Heart left ventricle (tissue), 16 donors: ENCODE results near the gene NELL1. TPM values are rescaled to one million over a fixed set of nuclear protein-coding genes. Genes with fewer than 3 reads are reported as not detected.

Experiments
- ATAC-seq, 4 donors: fragments of 200-7000 bp; cut with Tn5 transposase; one replicate each; pipeline ENCODE4 v1.9.1; 2020 to 2022; ENCODE audit warnings: moderate library complexity in 4 of 4, mild to moderate bottlenecking in 3 of 4, moderate number of reproducible peaks in 1 of 4
- DNase-seq, 5 donors: peaks; one replicate each; pipeline ENCODE4 v3.0.0-alpha.2; 2020
- H3K27ac ChIP-seq, 12 donors: fragments of 200-600 bp; sonication (generic) in 4 of 12; one replicate each; pipeline versions ENCODE4 v1.5.0 to v1.8.0; 2016 to 2022; ENCODE audit warnings: mild to moderate bottlenecking in 2 of 12
- H3K27me3 ChIP-seq, 9 donors: fragments of 200-600 bp; sonication (generic) in 2 of 9; one replicate each; pipeline versions ENCODE4 v1.5.1 to v1.8.0; 2016 to 2022; ENCODE audit warnings: mild to moderate bottlenecking in 3 of 9
- H3K36me3 ChIP-seq, 9 donors: fragments of 200-600 bp; sonication (generic) in 2 of 9; one replicate each; pipeline versions ENCODE4 v1.5.0 to v1.8.0; 2018 to 2022; ENCODE audit warnings: mild to moderate bottlenecking in 2 of 9
- H3K4me1 ChIP-seq, 12 donors: fragments of 200-600 bp; sonication (generic) in 4 of 12; one replicate each; pipeline versions ENCODE4 v1.5.0 to v1.8.0; 2016 to 2022; ENCODE audit warnings: mild to moderate bottlenecking in 3 of 12
- H3K4me3 ChIP-seq, 12 donors: fragments of 200-600 bp; sonication (generic) in 4 of 12; one replicate each; pipeline versions ENCODE4 v1.5.0 to v1.8.0; 2017 to 2022; ENCODE audit warnings: mild to moderate bottlenecking in 9 of 12, moderate library complexity in 4 of 12
- H3K9me3 ChIP-seq, 12 donors: fragments of 200-600 bp; sonication (generic) in 4 of 12; one replicate each; pipeline versions ENCODE4 v1.5.0 to v1.8.0; 2016 to 2022; ENCODE audit warnings: mild to moderate bottlenecking in 1 of 12
- POLR2A ChIP-seq, 2 donors: fragments of 450-650 bp; IDR thresholded peaks; one replicate each; pipeline ENCODE4 v1.6.1; 2017; ENCODE audit warnings: antibody characterized with exemption in 2 of 2, mild to moderate bottlenecking in 2 of 2, moderate library complexity in 2 of 2
- WGBS, 4 donors: extraction: QIAGEN DNeasy Blood & Tissue Kit in 2 of 4; methylation state at CpG; one replicate each; pipeline versions ENCODE4 v1.1.5 to v1.1.7; 2013 to 2018; 5-methylcytosine and 5-hydroxymethylcytosine counted together
- intact Hi-C, 10 donors: fragments of 100-400 bp; cut with DNase I; formaldehyde crosslinking; loops; one replicate each; pipeline versions ENCODE4 v1.11.1 to v1.14.2; 2022
- polyA plus RNA-seq, 2 donors: library from polyadenylated mRNA; stranded (reverse); fragments of 200-250 nt; gene quantifications; one replicate each; pipeline ENCODE4 v1.2.3, GENCODE V29; 2013
- total RNA-seq, 9 donors: library from RNA; depleted of rRNA in 2 of 9; stranded (reverse); fragments of >200 nt in 2 of 9; fragmentation: NEBNext Ultra II Directional in 3 of 9; extraction: Animal tissue kit (Norgen Biotek cat#: 25700) in 3 of 9; gene quantifications; one replicate each; pipeline versions ENCODE4 v1.1.0 to v1.2.4, GENCODE V29; 2016 to 2023
- TF ChIP-seq, protein P1 (sequence below), 12 donors: fragments of 200-600 bp; sonication (generic) in 4 of 12; IDR thresholded peaks; one replicate each; pipeline versions ENCODE4 v1.5.0 to v1.8.0; 2018 to 2022; ENCODE audit warnings: antibody characterized with exemption in 12 of 12, mild to moderate bottlenecking in 5 of 12
- donor health status: ischemic (EF 13 %, LVEDD 7.1; RV severe dilation, severe dysfunction).
- donor health status: healthy with polysubstance abuse.
- donor health status: DM: no; HTN: yes; CAD: no.
- donor health status: DM: no; HTN: no; CAD: no.
- donor health status: ischemic (EF 25% LVEDD 6.9; RV normal size, moderate dysfunction).
- donor health status: ischemic (EF 25% LVEDD 5.7; RV mildly dilated, moderate dysfunction).
- donor health status: healthy.
- donor health status: DM: yes; HTN: yes; CAD: no.
- donor health status: ischemic (EF 35%, LVEDD 5.7; RV mildly dilated, moderate dysfunction).
- donor health status: nonischemic (EF 11% LVEDD 7.7; RV severe dilation, severe dysfunction).
- donor health status: DM: yes; HTN: yes; CAD: no.
- donor health status: PGD.
- donor health status: ischemic (EF 29% LVEDD 5.4; RV normal size, mild dysfunction).
- donor health status: nonischemic (EF 23%, LVEDD 6.1; RV moderate dilation, normal function).

Gene NELL1
- total and polyA plus RNA-seq, 11 donors: 1.6 TPM; not detected in 10

DNA sequence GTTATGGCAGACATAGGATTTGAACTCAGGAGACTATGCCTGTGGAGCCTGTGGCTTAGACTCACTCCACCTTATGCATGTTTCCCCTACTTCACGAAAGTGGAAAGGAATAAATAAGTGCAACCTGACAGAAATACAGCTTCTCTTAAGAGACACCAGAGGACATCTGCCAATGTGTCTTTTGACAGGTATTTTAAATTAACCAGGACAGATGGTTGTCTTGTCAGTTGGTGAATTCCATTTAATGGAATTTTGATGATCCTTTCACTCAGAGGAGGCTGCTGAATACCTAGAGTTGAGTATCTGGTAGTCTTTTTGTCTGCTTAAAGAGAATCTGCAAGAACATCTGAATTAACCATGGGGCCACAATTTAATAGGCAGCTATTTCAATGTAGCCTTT, 46.1 kb downstream of the NELL1 start:
- TF ChIP-seq, protein P1, sequence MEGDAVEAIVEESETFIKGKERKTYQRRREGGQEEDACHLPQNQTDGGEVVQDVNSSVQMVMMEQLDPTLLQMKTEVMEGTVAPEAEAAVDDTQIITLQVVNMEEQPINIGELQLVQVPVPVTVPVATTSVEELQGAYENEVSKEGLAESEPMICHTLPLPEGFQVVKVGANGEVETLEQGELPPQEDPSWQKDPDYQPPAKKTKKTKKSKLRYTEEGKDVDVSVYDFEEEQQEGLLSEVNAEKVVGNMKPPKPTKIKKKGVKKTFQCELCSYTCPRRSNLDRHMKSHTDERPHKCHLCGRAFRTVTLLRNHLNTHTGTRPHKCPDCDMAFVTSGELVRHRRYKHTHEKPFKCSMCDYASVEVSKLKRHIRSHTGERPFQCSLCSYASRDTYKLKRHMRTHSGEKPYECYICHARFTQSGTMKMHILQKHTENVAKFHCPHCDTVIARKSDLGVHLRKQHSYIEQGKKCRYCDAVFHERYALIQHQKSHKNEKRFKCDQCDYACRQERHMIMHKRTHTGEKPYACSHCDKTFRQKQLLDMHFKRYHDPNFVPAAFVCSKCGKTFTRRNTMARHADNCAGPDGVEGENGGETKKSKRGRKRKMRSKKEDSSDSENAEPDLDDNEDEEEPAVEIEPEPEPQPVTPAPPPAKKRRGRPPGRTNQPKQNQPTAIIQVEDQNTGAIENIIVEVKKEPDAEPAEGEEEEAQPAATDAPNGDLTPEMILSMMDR (IDR thresholded peaks at IDR 0.05): no peak
- TF ChIP-seq POLR2A (IDR thresholded peaks at IDR 0.05): no peak
- Histone ChIP-seq H3K4me1 (no peaks in the 10 kb centered on the region), H3K9me3 (peaks cover 0 to 16% (median 0%) of the 10 kb centered on the region in 12 donors), H3K4me3 (no peak overlapping the region), H3K36me3 (no peaks in the 10 kb centered on the region), H3K27ac (no peak overlapping the region), H3K27me3 (no peaks in the 10 kb centered on the region)
- WGBS, 4 donors: 63 to 70% (median 68%) methylated on average over 1 of the region's 1 CpG
- ATAC-seq (no peak), DNase-seq (no peak)
- intact Hi-C loops: no loop called here

DNA sequence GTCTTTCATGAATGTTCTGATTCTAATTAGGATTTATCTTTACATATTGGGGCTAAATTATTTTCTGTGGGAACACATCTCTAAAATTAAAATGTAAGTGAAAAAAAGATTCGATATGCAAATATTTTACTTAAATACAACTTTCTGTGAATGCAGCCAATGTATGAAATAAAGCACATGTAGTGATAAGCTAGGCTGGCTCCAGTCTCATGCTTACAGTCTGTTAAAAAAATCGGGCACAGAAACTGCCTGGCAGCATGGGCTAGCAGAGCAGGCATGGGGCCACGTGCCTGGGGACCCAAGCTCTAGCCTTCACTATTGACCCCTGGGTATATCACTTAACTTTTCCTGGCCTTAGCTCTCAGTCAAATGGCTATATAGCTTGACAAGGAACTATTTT, 46.5 kb downstream of the NELL1 start:
- no peak overlapping the region for H3K27ac ChIP-seq
- no peaks in the 10 kb centered on the region for H3K36me3 ChIP-seq
- 64 to 68% (median 66%) methylated on average over 3 of the region's 3 CpGs for WGBS, 4 donors
- H3K4me3 ChIP-seq: no peak overlapping the region
- no peak for ATAC-seq
- DNase-seq: no peak
- no peak for TF ChIP-seq POLR2A (IDR thresholded peaks at IDR 0.05)
- TF ChIP-seq, protein P1 (IDR thresholded peaks at IDR 0.05): no peak
- no peaks in the 10 kb centered on the region for H3K27me3 ChIP-seq
- intact Hi-C loops: no loop called here
- H3K9me3 ChIP-seq: peaks cover 0 to 16% (median 0%) of the 10 kb centered on the region in 12 donors
- H3K4me1 ChIP-seq: no peaks in the 10 kb centered on the region

DNA sequence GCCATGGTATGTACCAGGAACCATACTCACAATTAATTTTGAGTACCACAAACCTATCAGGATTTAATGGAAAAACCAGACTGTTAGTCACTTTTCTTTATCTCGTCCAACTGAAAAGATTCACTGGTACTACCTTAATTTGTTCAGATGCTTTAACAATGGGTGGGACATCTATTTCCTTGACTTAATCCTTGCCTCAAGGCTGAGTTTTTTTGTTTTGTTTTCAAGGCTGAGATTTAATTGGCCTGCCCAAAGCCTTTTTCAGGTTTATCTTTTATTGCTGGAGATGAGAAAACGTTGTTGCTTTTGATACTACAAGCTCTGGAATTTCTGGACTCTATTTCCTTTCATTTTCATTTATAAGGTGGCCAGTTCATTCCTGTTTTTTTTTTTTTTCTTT, 50.4 kb downstream of the NELL1 start:
- WGBS, 4 donors: 53 to 63% (median 54%) methylated on average over 2 of the region's 2 CpGs
- H3K27me3 ChIP-seq: no peaks in the 10 kb centered on the region
- ATAC-seq: no peak

DNA sequence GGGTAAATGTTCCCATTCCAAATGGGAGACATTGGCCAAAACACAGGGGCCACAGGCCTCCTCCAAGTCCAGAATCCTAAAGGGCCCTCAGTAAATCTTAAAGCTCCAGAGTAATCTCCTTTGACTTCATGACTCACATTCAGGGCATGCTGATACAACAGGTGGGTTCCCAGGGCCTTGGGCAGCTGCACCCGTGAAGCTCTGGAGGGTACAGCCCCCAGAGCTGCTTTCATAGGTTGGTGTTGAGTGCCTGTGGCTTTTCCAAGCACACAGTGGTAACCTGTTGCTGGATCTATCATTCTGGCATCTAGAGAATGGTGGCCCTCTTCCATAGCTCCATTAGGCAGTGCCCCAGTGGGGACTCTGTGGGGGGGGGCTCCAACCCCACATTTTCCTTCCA, 54.0 kb downstream of the NELL1 start:
- ATAC-seq (no peak), DNase-seq (no peak)
- no peak for TF ChIP-seq POLR2A (IDR thresholded peaks at IDR 0.05)
- TF ChIP-seq, protein P1 (IDR thresholded peaks at IDR 0.05): no peak
- Histone ChIP-seq H3K4me3 (no peak overlapping the region), H3K27ac (no peak overlapping the region), H3K27me3 (no peaks in the 10 kb centered on the region), H3K4me1 (no peaks in the 10 kb centered on the region), H3K36me3 (no peaks in the 10 kb centered on the region), H3K9me3 (peaks cover 0 to 12% (median 0%) of the 10 kb centered on the region in 12 donors)
- WGBS, 4 donors: 22 to 45% (median 35%) methylated on average over 1 of the region's 1 CpG; no CpG with 5 or more reads in 1 of the 4 donors
- intact Hi-C loops: no loop called here

More for the DNA sequence above, 50.4 kb downstream of the NELL1 start:
- H3K4me1 ChIP-seq: no peaks in the 10 kb centered on the region
- no peaks in the 10 kb centered on the region for H3K36me3 ChIP-seq
- H3K4me3 ChIP-seq: no peak overlapping the region
- DNase-seq: no peak
- no peak for TF ChIP-seq POLR2A (IDR thresholded peaks at IDR 0.05)
- TF ChIP-seq, protein P1 (IDR thresholded peaks at IDR 0.05): no peak
- intact Hi-C loops: no loop called here
- no peaks in the 10 kb centered on the region for H3K9me3 ChIP-seq
- no peak overlapping the region for H3K27ac ChIP-seq
